Measurements from ENCODE around the gene FLRT2.

The FLRT2 gene

DNA sequence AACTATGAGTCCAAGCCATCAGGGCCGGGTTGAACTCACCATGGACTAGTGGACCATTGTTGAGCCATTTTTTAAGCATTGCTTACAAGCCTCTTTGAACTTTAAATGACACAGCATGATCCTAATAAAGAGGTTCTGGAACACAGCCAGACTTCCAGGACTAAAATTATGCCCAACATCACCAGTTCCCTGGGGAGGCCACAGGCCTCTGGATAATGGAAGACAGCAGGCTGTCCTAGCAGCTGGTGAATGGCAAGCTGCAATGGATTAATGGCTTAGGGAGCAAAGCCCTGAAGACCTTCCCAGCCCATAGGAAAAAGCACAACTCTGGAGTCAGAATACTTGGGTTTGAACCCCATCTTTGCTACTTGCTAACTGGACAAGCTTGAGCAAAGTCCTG is 71.3 kb downstream of the FLRT2 start:
- no peak for DNase-seq

DNA sequence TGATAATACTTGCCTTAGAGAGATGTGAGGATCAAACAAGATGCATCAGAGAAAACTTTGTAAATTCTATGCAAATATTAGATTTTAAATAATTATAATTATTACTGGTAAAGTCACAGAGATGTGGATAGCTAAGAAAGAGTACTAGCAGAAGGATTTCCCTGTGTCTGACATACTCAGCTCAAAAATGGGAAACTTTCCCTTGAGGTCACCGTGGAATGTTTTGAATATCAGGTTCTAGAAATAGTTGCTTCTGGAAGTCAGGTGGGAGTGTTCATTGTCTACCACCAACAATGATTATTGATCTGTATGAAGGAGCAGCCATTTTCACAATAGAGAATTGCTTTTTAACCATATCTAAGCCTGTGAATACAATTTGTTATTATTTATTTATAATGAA is 71.7 kb downstream of the FLRT2 start:
- DNase-seq = no peak

DNA sequence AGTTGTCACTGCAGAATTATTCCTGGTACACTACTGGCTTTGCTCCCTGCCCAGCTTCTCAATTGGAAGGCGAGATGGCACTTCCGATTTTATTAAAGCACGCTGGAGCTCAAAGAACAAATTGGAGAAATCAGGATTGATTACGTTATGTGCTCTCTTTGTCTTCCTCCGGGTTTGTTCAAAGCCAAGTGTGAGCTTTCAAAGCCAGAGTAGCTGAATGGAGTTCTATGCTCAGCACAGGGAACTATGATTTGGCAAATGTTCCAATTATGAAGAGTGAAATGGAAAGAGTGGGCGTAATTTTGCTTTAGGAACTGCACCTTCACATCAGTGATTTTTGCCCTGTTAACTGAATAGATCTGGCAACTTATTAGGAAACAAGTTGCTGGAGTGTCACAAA is 72.4 kb downstream of the FLRT2 start:
- no peak for DNase-seq

DNA sequence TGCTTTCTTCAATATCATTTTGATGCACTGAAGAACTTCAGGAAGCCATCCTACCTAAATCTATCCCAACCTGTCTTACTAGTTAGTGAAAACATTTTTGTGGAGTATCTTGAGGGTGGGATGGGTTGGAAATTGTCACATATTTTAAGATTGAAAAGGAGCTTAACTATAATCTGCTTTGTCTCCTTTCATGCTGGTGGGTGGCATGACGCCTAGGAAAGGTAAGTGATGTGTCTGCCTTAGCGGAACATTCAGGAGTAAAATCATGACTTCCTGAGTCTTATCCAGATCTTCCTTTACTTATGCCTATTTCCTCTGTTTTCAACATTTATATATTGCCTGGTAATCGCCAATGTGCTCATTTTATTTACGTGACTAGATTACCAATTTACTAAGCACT is 74.1 kb downstream of the FLRT2 start:
- DNase-seq = no peak

DNA sequence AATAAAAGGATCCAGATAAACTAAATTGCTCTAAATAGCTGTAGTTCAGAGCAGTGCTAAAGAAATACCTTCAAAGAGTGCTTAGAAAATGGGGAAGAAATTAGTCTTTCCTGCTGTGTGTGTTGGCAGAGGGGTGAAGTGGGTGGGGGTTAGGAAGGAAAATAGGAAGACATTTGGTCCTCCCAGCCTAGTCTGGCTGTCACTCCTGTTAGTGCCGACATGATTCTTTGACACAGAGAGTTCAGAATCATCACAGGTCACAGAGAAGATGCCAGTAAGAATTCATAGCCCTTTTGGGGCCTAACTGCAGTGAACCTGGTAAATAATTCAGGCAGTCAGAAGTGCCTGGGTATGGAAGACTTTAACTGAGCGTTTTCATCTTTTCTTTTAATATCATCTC is 74.8 kb downstream of the FLRT2 start:
- no peak for DNase-seq

DNA sequence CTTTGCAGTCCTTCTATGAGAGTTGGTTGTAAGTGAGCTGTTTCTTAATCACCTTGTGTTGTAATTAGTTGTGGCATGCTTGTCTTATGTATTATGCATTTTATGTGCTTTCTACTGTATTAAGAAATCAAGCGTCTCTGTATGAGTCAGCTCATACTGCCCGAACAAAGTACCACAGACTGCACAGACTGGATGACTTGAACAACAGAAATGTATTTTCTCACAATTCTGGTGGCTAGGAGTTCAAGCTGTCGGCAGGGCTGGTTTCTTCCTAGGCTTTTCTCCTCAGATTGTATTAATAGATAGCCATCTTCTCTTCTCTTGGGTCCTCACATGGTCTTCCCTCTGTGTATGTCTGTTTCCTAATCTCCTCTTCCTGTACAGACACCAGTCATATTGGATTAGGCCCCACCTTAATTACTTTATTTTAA is 77.7 kb downstream of the FLRT2 start:
- DNase-seq = no peak

DNA sequence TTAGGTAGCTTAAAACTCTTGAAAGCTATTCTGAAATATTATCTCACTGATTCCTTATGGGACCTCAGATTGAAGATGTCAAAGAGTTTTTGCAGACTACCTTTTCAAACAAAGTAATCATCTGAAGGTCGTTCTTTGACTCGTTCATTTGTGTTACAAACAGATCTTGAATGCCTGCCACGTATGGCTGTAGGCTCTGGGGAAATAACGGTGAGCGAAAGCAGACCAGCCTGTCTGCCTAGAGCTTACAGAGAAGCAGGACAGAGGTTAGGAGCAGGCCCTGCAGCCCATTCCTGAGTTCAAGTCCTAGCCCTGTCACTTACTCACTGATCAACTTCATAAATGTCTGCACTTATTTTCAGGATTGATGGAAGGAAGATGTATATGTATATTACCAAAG is 83.6 kb downstream of the FLRT2 start:
- no peak for DNase-seq

DNA sequence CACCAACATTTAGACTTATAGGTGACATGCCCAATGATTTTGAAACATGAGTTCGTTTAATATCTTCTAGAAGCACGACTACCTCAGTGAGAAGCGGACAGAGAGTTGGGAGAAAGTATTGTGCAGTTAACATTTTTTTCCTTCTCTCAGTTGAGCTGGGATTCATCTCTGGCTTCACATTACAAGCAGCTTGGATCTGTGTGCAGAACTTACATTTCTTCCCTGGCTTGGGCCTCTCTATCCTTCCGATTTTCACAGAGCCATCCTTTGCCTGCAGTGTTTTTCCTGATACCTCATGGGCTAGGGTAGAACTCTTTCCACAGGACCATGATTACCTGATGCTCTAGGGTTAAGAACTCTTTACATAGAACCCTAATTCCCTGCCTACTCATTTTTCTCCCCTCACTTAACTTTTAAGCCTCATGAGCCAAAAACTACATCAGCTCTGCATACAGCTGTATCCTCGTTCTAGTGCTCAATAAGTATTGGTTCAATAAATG is 86.5 kb downstream of the FLRT2 start:
- DNase-seq = no peak

DNA sequence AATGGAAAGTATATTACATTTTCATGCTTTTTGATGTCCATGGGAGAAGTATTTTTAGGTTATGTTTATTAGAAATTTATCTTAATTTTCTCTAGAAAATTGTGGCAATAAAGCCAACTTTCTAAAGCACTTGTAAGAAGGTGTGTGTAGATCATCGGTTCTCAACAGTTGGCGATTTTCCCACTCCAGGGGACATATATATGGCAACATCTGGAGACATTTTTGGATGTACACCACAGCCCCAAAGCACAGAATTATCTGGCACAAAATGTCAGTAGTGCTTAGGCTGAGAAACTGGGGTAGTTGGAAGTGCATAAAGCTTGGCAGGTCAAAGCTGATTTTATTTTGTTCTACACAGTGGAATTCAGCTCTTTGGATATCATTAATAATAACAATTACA is 86.9 kb downstream of the FLRT2 start:
- no peak for DNase-seq

DNA sequence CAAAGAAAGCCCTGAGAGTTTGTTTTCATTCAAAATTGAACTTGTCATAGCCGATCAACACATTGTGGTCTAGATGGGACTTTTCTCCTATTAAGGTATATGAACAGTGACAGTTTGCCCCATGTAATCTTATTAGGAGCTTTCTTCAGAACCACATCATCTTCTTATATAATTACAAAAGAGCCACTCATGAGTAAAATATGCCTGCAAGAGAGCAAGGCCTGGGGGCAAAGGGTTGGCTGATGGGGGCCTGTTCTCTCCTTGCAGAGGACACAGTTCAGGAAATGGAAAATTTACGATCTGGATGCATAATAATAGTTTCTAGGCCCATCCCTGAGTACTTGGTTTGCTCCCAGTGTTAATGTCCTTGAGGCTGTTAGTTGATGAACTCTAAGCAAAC is 87.8 kb downstream of the FLRT2 start:
- no peak for DNase-seq

DNA sequence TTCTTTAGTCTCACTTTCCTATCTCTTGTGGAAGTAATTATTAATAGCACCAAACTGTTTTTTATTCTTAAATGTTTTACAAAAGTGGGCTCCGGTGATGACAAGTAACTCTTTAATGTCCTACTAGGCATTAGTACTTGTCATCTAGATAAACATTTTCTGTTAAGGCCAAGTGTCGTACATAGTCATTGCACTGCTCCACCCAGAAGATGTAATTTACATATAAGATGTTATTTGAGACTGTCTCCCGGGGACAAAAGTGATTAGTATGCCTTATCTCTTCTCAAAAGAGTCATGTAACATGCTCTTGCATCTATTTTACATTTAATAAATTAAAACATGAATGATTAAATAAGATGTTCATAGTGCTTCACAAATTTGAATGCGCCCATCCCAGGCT is 88.4 kb downstream of the FLRT2 start:
- no peak for DNase-seq

DNA sequence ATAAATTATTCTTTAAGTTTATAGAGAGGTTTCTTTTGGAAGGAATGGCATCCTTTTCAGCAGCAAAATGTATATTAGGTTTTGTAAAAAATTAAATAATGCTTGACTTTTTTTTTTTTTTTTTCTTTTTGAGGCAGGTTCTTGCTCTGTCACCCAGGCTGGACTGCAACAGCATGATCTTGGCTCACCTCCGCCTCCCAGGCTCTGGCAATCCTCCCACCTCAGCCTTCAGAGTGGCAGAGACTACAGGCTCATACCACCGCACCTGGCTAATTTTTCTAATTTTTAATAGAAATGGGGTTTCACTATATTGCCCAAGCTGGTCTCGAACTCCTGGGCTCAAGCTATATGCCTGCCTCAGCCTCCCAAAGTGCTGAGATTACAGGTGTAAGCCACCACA is 89.0 kb downstream of the FLRT2 start:
- DNase-seq = no peak

DNA sequence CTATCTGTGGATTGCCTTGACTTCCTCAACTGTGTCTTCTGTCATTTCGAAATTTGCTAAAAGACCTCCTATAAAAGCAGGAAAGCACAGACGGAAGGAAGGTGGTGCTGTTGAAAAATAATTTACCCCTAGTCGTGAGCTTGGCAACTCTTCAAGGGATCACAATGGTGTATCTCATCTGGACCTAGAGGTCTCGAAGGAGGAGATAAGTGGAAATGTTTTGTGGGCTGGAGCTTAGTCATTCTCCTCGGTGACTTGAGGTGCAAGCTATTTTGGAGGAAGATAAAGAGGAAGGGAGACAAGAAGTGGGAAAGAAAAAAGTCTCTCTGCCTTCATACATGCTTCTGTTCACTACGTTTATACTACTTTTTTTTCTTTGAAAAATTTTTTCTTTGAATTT is 89.9 kb downstream of the FLRT2 start:
- no peak for DNase-seq

DNA sequence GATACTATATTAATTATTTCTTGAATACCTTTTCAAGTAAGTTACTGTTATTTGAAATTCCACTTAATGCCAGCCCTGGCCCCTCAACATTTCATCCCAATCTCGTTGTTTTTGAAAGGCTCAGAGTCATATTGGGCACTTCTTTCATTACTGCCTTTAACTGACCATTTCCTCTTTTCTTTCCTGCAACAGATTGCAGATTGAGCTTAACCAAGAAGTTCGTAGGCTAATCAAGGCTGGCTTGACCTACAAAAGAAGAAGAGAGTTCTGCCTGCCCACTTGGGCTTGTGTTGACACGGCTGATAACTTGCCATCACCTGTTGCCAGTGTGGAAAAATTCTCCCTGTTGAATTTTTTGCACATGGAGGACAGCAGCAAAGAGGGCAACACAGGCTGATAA is 91.0 kb downstream of the FLRT2 start:
- no peak for DNase-seq

DNA sequence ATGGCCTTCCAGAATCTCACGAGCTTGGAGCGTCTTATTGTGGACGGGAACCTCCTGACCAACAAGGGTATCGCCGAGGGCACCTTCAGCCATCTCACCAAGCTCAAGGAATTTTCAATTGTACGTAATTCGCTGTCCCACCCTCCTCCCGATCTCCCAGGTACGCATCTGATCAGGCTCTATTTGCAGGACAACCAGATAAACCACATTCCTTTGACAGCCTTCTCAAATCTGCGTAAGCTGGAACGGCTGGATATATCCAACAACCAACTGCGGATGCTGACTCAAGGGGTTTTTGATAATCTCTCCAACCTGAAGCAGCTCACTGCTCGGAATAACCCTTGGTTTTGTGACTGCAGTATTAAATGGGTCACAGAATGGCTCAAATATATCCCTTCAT is 92.2 kb downstream of the FLRT2 start:
- DNase-seq = no peak

DNA sequence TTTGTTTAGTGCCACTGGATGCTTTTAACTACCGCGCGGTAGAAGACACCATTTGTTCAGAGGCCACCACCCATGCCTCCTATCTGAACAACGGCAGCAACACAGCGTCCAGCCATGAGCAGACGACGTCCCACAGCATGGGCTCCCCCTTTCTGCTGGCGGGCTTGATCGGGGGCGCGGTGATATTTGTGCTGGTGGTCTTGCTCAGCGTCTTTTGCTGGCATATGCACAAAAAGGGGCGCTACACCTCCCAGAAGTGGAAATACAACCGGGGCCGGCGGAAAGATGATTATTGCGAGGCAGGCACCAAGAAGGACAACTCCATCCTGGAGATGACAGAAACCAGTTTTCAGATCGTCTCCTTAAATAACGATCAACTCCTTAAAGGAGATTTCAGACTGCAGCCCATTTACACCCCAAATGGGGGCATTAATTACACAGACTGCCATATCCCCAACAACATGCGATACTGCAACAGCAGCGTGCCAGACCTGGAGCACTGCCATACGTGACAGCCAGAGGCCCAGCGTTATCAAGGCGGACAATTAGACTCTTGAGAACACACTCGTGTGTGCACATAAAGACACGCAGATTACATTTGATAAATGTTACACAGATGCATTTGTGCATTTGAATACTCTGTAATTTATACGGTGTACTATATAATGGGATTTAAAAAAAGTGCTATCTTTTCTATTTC is 93.2 kb downstream of the FLRT2 start:
- no peak for DNase-seq

DNA sequence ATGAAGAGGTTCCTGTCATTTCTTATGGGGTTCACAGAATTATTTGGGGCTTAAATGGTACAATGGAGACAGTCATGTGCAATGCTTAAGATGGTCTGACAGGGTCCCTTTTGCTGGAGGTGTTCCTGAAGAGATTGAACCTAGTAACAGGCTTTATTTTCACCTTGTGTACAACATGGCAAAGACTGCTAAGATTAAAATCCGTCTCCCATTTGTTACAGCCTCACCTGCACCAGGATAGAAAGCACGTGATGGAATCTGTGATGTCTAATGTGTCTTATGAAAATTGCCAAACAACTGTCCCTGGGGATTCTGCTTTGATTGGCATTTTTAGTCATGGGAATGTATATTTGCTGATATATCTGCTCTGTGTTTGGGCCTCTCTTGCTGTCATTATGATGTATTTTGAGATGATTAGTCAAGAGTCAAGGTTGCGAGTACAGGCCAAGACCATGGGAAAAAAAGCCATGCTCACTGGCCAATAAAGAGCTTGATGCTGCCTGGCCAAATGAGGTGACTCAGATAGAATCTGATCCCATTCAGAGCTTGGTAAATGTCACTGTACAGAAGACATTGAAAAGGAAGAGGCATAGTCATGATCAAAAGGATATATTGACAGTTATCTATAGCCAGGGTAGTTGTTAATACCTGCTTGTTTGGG is 96.1 kb downstream of the FLRT2 start:
- DNase-seq = no peak

DNA sequence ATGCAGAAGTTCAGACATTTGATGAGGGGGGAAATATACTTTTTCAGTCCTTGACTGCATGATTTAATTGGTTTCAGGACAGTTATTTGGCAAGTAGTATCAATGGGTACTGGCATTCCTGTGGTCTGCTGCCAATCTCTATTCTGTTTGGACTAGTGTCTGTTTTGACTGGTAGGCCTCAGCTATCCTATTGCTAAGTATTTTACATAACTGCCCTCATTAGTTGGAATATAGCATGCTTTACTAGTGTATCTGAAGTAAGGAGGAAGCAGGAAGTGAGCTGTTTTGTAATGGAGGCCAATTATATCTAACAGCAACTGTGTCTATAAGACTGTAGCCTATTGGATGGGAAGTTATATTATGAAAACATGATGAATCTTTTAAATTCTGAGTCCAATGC is 104.3 kb downstream of the FLRT2 start:
- DNase-seq = no peak

DNA sequence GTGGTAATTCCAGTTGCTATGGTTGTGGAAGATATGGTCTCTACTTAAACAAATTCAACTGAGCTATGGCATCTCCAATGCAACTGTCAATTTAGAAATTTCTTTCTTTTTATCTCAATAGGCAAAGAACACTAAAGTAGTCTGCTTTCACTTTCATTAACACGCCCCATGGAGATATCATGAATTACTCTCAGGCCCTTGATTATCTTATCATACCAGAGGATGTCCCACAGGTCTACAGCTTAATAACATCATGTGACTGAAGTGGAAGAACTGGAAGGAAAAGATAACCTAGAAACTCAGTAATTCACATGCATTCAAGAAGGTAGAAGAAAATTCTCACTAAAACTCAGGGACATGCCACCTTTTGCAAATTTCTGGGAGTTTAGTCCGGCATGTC is 114.3 kb downstream of the FLRT2 start:
- DNase-seq = no peak

DNA sequence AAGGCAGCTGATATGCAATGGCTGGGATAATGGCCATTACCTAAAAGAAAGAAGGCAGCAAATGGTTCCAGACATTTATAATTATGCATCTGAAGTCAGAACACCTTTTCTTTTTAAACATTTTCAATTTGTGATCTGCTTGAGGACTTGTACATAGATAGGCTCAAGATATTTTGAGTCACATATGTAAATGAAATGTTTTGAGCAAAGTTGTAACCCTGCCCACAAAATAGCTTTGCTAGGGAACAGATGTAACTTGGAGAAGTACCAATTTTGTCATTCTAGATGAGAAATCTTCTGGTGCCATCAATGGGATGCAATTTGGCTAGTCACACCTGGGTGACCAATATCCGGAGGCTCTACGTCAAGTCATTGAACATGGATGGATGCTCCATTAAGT is 123.1 kb downstream of the FLRT2 start:
- no peak for DNase-seq

DNA sequence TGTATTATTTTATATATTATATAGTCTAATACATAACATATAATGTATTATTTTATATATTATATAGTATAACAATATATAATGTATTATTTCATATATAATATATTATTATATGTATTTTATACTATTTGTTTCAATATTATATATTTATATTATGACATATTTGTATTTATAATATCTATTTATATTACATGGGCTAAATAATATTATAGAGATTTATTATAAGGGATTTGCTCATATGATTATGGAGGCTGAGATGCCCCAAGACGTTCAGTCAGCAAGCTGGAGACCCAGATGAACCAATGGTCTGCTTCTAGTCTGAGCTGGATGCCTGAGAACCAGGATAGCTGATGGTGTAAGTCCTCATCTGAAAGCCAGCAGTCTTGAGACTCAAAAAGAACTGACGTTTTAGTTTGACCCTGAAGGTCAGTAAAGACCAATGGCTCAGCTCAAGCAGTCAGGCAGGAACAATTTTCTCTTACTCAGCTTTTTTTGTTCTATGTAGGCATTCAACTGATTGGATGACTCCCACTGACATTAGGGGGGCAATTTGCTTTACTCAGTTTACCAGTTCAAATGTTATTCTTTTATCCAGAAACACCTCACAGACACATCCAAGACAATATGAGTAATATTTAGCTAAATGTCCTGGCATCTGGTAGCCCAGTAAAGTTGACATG is 130.4 kb downstream of the FLRT2 start:
- DNase-seq = no peak

DNA sequence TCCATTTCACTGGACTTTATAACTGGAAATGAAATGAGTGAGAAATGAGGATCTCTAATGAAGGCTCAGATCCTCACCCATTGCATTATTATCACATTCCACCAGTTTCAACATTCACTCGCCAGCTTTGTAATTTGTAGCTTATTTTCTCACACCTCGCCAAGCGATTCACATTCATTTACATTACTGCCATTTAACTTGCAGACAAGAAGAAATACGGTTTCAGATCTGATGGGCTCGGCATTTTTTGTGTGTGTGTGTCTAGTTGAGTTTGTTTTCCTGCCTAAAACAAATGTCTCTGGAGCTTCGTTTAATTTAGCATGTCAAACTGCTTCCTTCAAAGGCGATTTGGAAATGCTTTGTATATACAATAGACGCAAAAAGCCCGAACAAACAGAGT is 132.2 kb downstream of the FLRT2 start:
- DNase-seq = no peak

DNA sequence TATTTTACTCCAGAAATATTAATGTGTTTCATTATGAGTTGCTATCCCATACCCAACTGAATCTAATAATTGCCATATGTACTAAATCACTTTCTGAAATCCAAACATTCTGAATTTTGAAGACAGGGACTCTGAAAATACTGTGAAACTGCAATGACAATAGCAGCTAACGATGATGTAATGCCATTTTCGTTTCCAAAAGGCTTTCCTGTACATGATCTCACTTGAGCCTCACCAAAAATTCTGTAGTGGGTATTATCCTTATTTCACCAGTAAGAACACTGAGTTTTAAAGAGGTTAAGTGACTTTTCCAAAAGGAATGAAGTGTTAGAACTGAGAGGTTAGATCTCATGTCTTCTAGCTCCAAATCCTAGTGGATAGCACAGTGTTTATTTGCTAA is 133.3 kb downstream of the FLRT2 start:
- DNase-seq = no peak

DNA sequence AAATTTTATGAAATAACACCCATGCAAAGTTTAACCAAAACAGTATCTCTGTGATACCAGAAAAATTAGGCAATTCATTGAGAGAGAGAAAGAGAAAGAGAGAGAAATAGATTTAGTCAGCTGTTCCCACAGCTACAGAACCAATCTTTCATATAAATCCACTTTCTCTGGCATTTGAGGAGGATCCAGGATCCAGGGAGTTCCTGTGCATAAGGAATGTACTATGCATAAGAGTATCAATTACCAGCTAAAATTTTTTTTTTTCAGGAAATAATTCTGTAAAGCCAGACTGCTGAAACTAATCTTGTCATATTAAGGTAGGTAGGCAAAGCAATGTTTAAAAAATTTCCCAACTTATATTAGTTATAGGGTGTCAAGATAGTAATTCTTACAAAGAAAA is 133.7 kb downstream of the FLRT2 start:
- DNase-seq = no peak

Data from NCI-H2029 (cell line).